ENCODE measurements around the gene USP34. TPM values are rescaled to one million over a fixed set of nuclear protein-coding genes. Genes with fewer than 3 reads are reported as not detected.

Gene USP34
- polyA plus RNA-seq, 2 donors = 32.2 to 40.4 TPM

DNA sequence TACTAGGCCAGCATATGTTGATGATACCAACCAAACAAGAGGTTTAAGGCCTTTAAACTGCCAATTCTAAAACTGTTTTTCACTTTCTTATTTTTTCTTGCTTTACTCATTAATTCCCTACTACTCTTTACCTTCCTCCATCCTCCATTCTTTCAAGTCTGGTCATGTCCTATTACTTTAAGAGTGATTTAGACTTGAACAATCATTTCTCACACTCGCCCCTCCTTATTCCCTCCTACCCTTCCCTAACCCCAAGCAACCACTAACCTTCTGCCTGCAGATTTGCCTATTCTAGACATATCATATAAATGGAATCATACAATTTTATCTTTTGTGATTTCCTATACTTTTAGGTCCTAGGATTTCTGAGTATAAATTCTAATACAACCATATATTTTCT is 127.7 kb downstream of the USP34 start:
- H3K36me3 ChIP-seq (ENCODE audit: control insufficient read depth in 2 of 2, insufficient read depth in 2 of 2, low read length in 1 of 2) = peaks cover 0 to 5% of the 10 kb centered on the region in 2 donors
- no peak overlapping the region for H3K27ac ChIP-seq (ENCODE audit: low read depth in 2 of 2, low read length in 1 of 2)
- H3K27me3 ChIP-seq (ENCODE audit: control insufficient read depth in 1 of 2, insufficient read depth in 2 of 2, low read length in 2 of 2) = no peaks in the 10 kb centered on the region
- H3K4me1 ChIP-seq (ENCODE audit: control insufficient read depth in 2 of 2, insufficient read depth in 2 of 2, low read length in 1 of 2) = no peaks in the 10 kb centered on the region
- no peak overlapping the region for H3K4me3 ChIP-seq (ENCODE audit: low read depth in 1 of 2, low read length in 2 of 2)
- WGBS, 2 donors = 79 to 80% methylated on average over 1 of the region's 1 CpG
- H3K9me3 ChIP-seq (ENCODE audit: control insufficient read depth in 2 of 2, insufficient read depth in 1 of 2, low read depth in 1 of 2, low read length in 1 of 2) = no peaks in the 10 kb centered on the region

DNA sequence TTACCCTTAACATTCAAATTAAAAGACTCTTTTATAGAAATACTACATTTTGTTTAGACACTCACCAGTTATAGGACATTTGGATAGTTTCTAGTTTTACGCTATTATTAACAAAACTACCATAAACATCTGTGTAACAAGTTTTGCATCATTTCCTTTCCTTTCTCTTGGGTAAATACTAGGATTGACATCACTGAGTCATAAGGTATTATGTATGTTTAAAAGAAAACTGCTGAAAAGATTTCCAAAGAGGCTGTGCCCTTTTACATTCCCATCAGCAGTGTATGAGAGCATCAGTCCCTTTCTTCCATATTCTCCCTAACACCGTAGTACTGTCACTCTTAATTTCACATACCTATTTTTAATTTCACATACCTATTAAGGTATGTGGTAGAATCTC is 130.6 kb downstream of the USP34 start:
- 78 to 81% methylated on average over 2 of the region's 2 CpGs for WGBS, 2 donors
- Histone ChIP-seq H3K27me3 (ENCODE audit: control insufficient read depth in 1 of 2, insufficient read depth in 2 of 2, low read length in 2 of 2) (no peaks in the 10 kb centered on the region), H3K27ac (ENCODE audit: low read depth in 2 of 2, low read length in 1 of 2) (no peak overlapping the region), H3K4me1 (ENCODE audit: control insufficient read depth in 2 of 2, insufficient read depth in 2 of 2, low read length in 1 of 2) (no peaks in the 10 kb centered on the region), H3K36me3 (ENCODE audit: control insufficient read depth in 2 of 2, insufficient read depth in 2 of 2, low read length in 1 of 2) (peaks cover 0 to 5% of the 10 kb centered on the region in 2 donors), H3K4me3 (ENCODE audit: low read depth in 1 of 2, low read length in 2 of 2) (no peak overlapping the region), H3K9me3 (ENCODE audit: control insufficient read depth in 2 of 2, insufficient read depth in 1 of 2, low read depth in 1 of 2, low read length in 1 of 2) (no peaks in the 10 kb centered on the region)

DNA sequence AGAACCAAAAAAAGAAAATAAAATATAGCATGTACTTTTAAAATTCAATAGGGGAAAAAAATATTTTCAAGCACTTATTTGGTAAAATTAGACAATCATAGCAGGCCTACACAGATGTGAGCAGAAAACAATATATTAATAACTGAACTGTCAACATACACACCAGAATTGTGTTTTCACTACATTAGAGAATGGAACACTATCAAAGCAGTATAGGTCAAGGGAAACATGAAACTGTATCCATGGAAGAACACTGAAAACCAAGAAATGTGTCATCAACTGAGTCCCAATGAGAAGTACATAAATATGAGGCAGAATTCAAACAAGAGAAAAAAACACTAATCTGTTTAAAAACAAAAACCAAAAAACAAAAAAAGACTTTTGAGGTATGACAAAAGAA is 132.4 kb downstream of the USP34 start:
- H3K27me3 ChIP-seq (ENCODE audit: control insufficient read depth in 1 of 2, insufficient read depth in 2 of 2, low read length in 2 of 2) = no peaks in the 10 kb centered on the region
- H3K4me1 ChIP-seq (ENCODE audit: control insufficient read depth in 2 of 2, insufficient read depth in 2 of 2, low read length in 1 of 2) = no peaks in the 10 kb centered on the region
- no peak overlapping the region for H3K4me3 ChIP-seq (ENCODE audit: low read depth in 1 of 2, low read length in 2 of 2)
- H3K27ac ChIP-seq (ENCODE audit: low read depth in 2 of 2, low read length in 1 of 2) = no peak overlapping the region
- peaks cover 0 to 5% of the 10 kb centered on the region in 2 donors for H3K36me3 ChIP-seq (ENCODE audit: control insufficient read depth in 2 of 2, insufficient read depth in 2 of 2, low read length in 1 of 2)
- no peaks in the 10 kb centered on the region for H3K9me3 ChIP-seq (ENCODE audit: control insufficient read depth in 2 of 2, insufficient read depth in 1 of 2, low read depth in 1 of 2, low read length in 1 of 2)

DNA sequence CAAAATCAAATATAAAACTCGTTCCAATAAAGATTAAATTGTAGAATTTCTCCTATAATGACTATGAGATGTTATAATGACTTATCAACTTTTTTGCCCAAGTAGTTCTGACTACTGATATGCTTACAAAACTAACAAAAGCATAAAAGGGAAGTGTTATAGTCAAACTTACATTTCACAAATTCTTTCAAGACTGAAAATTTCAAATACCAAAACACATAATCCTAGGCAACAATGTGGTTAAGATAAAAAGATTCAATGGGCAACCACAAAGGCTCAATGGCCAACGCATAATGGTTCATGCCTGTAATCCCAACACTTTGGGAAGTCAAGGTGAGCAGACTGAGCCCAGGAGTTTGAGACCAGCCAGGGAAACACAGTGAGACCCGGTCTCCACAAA is 135.7 kb downstream of the USP34 start:
- Histone ChIP-seq H3K36me3 (ENCODE audit: control insufficient read depth in 2 of 2, insufficient read depth in 2 of 2, low read length in 1 of 2) (peaks cover 0 to 5% of the 10 kb centered on the region in 2 donors), H3K4me1 (ENCODE audit: control insufficient read depth in 2 of 2, insufficient read depth in 2 of 2, low read length in 1 of 2) (no peaks in the 10 kb centered on the region), H3K27me3 (ENCODE audit: control insufficient read depth in 1 of 2, insufficient read depth in 2 of 2, low read length in 2 of 2) (no peaks in the 10 kb centered on the region), H3K9me3 (ENCODE audit: control insufficient read depth in 2 of 2, insufficient read depth in 1 of 2, low read depth in 1 of 2, low read length in 1 of 2) (no peaks in the 10 kb centered on the region), H3K4me3 (ENCODE audit: low read depth in 1 of 2, low read length in 2 of 2) (no peak overlapping the region), H3K27ac (ENCODE audit: low read depth in 2 of 2, low read length in 1 of 2) (no peak overlapping the region)
- 94 to 95% methylated on average over 3 of the region's 3 CpGs for WGBS, 2 donors

- Histone ChIP-seq H3K9me3 (ENCODE audit: control insufficient read depth in 2 of 2, insufficient read depth in 1 of 2, low read depth in 1 of 2, low read length in 1 of 2) (no peaks in the 10 kb centered on the region), H3K27ac (ENCODE audit: low read depth in 2 of 2, low read length in 1 of 2) (no peak overlapping the region), H3K4me3 (ENCODE audit: low read depth in 1 of 2, low read length in 2 of 2) (no peak overlapping the region), H3K4me1 (ENCODE audit: control insufficient read depth in 2 of 2, insufficient read depth in 2 of 2, low read length in 1 of 2) (no peaks in the 10 kb centered on the region), H3K27me3 (ENCODE audit: control insufficient read depth in 1 of 2, insufficient read depth in 2 of 2, low read length in 2 of 2) (no peaks in the 10 kb centered on the region), H3K36me3 (ENCODE audit: control insufficient read depth in 2 of 2, insufficient read depth in 2 of 2, low read length in 1 of 2) (peaks cover 0 to 5% of the 10 kb centered on the region in 2 donors)
- 88 to 92% methylated on average over 2 of the region's 2 CpGs for WGBS, 2 donors
Measured at GRCh38 chr2:61334466-61334865, 136.4 kb downstream of the USP34 start.

DNA sequence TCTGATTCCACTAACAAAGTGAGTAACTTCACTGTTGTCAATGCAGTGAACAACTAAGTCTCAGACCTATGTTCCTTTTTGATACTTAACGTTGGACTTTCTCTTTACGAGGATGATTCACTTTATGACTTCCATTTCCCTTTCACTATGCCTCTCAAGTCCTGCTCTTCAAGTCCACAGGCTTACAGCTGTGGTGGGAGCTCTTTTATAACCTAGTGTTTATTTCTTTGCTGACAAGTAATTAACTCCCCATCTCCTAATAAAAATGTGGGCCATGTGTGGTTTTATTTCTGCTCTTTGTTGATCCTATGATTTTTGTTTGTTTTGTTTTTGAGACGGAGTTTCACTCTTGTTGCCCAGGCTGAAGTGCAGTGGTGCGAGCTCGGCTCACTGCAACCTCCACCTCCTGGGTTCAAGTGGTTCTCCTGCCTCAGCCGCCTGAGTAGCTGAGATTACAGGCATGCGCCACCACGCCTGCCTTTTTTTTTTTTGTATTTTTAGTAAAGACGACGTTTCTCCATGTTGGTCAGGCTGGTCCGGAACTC is 142.1 kb downstream of the USP34 start:
- Histone ChIP-seq H3K9me3 (ENCODE audit: control insufficient read depth in 2 of 2, insufficient read depth in 1 of 2, low read depth in 1 of 2, low read length in 1 of 2) (no peaks in the 10 kb centered on the region), H3K27ac (ENCODE audit: low read depth in 2 of 2, low read length in 1 of 2) (no peak overlapping the region), H3K36me3 (ENCODE audit: control insufficient read depth in 2 of 2, insufficient read depth in 2 of 2, low read length in 1 of 2) (peaks cover 3 to 5% of the 10 kb centered on the region in 2 donors), H3K4me1 (ENCODE audit: control insufficient read depth in 2 of 2, insufficient read depth in 2 of 2, low read length in 1 of 2) (no peaks in the 10 kb centered on the region), H3K4me3 (ENCODE audit: low read depth in 1 of 2, low read length in 2 of 2) (no peak overlapping the region), H3K27me3 (ENCODE audit: control insufficient read depth in 1 of 2, insufficient read depth in 2 of 2, low read length in 2 of 2) (no peaks in the 10 kb centered on the region)
- WGBS, 2 donors = 90 to 91% methylated on average over 11 of the region's 11 CpGs

DNA sequence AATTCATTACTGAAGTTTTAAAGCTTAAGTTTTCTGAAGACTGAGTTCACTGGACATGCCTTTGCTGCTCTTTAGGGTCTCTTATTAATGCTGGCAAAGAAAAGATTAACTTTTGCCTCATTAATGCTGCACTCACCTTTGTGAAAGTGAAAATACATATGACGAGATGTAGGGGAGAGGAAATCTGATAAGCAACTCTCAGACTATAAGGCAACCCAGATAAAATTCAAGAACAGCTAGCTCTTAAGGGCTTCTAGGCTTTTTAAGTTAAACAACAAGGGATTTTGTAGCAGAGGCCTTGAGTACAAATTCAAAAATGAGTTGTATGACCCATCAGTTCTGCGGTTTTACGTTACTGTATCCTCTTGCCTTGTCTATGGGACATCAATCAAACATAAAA is 143.7 kb downstream of the USP34 start:
- H3K4me1 ChIP-seq (ENCODE audit: control insufficient read depth in 2 of 2, insufficient read depth in 2 of 2, low read length in 1 of 2) = no peaks in the 10 kb centered on the region
- no peak overlapping the region for H3K27ac ChIP-seq (ENCODE audit: low read depth in 2 of 2, low read length in 1 of 2)
- peaks cover 3 to 5% of the 10 kb centered on the region in 2 donors for H3K36me3 ChIP-seq (ENCODE audit: control insufficient read depth in 2 of 2, insufficient read depth in 2 of 2, low read length in 1 of 2)
- H3K27me3 ChIP-seq (ENCODE audit: control insufficient read depth in 1 of 2, insufficient read depth in 2 of 2, low read length in 2 of 2) = no peaks in the 10 kb centered on the region
- H3K9me3 ChIP-seq (ENCODE audit: control insufficient read depth in 2 of 2, insufficient read depth in 1 of 2, low read depth in 1 of 2, low read length in 1 of 2) = no peaks in the 10 kb centered on the region
- no peak overlapping the region for H3K4me3 ChIP-seq (ENCODE audit: low read depth in 1 of 2, low read length in 2 of 2)
- WGBS, 2 donors = 86 to 87% methylated on average over 3 of the region's 3 CpGs

- Histone ChIP-seq H3K27me3 (ENCODE audit: control insufficient read depth in 1 of 2, insufficient read depth in 2 of 2, low read length in 2 of 2) (no peaks in the 10 kb centered on the region), H3K27ac (ENCODE audit: low read depth in 2 of 2, low read length in 1 of 2) (no peak overlapping the region), H3K4me1 (ENCODE audit: control insufficient read depth in 2 of 2, insufficient read depth in 2 of 2, low read length in 1 of 2) (no peaks in the 10 kb centered on the region), H3K36me3 (ENCODE audit: control insufficient read depth in 2 of 2, insufficient read depth in 2 of 2, low read length in 1 of 2) (peaks cover 3 to 5% of the 10 kb centered on the region in 2 donors), H3K9me3 (ENCODE audit: control insufficient read depth in 2 of 2, insufficient read depth in 1 of 2, low read depth in 1 of 2, low read length in 1 of 2) (no peaks in the 10 kb centered on the region), H3K4me3 (ENCODE audit: low read depth in 1 of 2, low read length in 2 of 2) (no peak overlapping the region)
- 60 to 90% methylated on average over 3 of the region's 3 CpGs for WGBS, 2 donors
Measured at GRCh38 chr2:61326423-61326822, 144.5 kb downstream of the USP34 start.

GRCh38 chr2:61320181-61320580 is 150.7 kb downstream of the USP34 start:
- 97% methylated on average over 3 of the region's 3 CpGs for WGBS, 2 donors
- no peaks in the 10 kb centered on the region for H3K4me1 ChIP-seq (ENCODE audit: control insufficient read depth in 2 of 2, insufficient read depth in 2 of 2, low read length in 1 of 2)
- H3K36me3 ChIP-seq (ENCODE audit: control insufficient read depth in 2 of 2, insufficient read depth in 2 of 2, low read length in 1 of 2) = peaks cover 2 to 3% of the 10 kb centered on the region in 2 donors

GRCh38 chr2:61318553-61318952 is 152.3 kb downstream of the USP34 start:
- H3K4me3 ChIP-seq (ENCODE audit: low read depth in 1 of 2, low read length in 2 of 2) = no peak overlapping the region
- no peaks in the 10 kb centered on the region for H3K9me3 ChIP-seq (ENCODE audit: control insufficient read depth in 2 of 2, insufficient read depth in 1 of 2, low read depth in 1 of 2, low read length in 1 of 2)
- peaks cover 0 to 3% of the 10 kb centered on the region in 2 donors for H3K36me3 ChIP-seq (ENCODE audit: control insufficient read depth in 2 of 2, insufficient read depth in 2 of 2, low read length in 1 of 2)
- H3K4me1 ChIP-seq (ENCODE audit: control insufficient read depth in 2 of 2, insufficient read depth in 2 of 2, low read length in 1 of 2) = no peaks in the 10 kb centered on the region
- WGBS, 2 donors = 98 to 100% methylated on average over 1 of the region's 1 CpG
- H3K27ac ChIP-seq (ENCODE audit: low read depth in 2 of 2, low read length in 1 of 2) = no peak overlapping the region
- H3K27me3 ChIP-seq (ENCODE audit: control insufficient read depth in 1 of 2, insufficient read depth in 2 of 2, low read length in 2 of 2) = no peaks in the 10 kb centered on the region

More at GRCh38 chr2:61320181-61320580, 150.7 kb downstream of the USP34 start:
- H3K27me3 ChIP-seq (ENCODE audit: control insufficient read depth in 1 of 2, insufficient read depth in 2 of 2, low read length in 2 of 2) = no peaks in the 10 kb centered on the region
- H3K4me3 ChIP-seq (ENCODE audit: low read depth in 1 of 2, low read length in 2 of 2) = no peak overlapping the region
- H3K27ac ChIP-seq (ENCODE audit: low read depth in 2 of 2, low read length in 1 of 2) = no peak overlapping the region
- no peaks in the 10 kb centered on the region for H3K9me3 ChIP-seq (ENCODE audit: control insufficient read depth in 2 of 2, insufficient read depth in 1 of 2, low read depth in 1 of 2, low read length in 1 of 2)
